ENCODE measurements around the gene TMEM168. TPM values are rescaled to one million over a fixed set of nuclear protein-coding genes. Genes with fewer than 3 reads are reported as not detected.
A peak's percentile ranks its signal among the peaks of the same experiment; 100 is the strongest.
"Not testable (repeated sequence)": the region's sequence is repeated elsewhere in the genome, so short reads cannot be mapped to it uniquely, and the experiment has no call there.

The TMEM168 gene, protein sequence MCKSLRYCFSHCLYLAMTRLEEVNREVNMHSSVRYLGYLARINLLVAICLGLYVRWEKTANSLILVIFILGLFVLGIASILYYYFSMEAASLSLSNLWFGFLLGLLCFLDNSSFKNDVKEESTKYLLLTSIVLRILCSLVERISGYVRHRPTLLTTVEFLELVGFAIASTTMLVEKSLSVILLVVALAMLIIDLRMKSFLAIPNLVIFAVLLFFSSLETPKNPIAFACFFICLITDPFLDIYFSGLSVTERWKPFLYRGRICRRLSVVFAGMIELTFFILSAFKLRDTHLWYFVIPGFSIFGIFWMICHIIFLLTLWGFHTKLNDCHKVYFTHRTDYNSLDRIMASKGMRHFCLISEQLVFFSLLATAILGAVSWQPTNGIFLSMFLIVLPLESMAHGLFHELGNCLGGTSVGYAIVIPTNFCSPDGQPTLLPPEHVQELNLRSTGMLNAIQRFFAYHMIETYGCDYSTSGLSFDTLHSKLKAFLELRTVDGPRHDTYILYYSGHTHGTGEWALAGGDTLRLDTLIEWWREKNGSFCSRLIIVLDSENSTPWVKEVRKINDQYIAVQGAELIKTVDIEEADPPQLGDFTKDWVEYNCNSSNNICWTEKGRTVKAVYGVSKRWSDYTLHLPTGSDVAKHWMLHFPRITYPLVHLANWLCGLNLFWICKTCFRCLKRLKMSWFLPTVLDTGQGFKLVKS
- 10 to 100 TPM; 54.6 to 80.5 (median 66.5) TPM for polyA plus RNA-seq (ENCODE audit: insufficient read depth in 1 of 5, insufficient read length in 5 of 5, low replicate concordance in 1 of 5)
- long read RNA-seq, donor 1, full-length matches to known transcripts: 15 of 20 reads
- long read RNA-seq, donor 1, partial matches to known transcripts: 5 of 20 reads
- long read RNA-seq, donor 1, other reads (novel, unspliced or antisense): 0 of 20 reads
- long read RNA-seq, donor 2, full-length matches to known transcripts: 5 of 10 reads
- long read RNA-seq, donor 2, partial matches to known transcripts: 5 of 10 reads
- long read RNA-seq, donor 2, other reads (novel, unspliced or antisense): 0 of 10 reads
- long read RNA-seq, donor 3, full-length matches to known transcripts: 9 of 9 reads
- long read RNA-seq, donor 3, partial matches to known transcripts: 0 of 9 reads
- long read RNA-seq, donor 3, other reads (novel, unspliced or antisense): 0 of 9 reads
- long read RNA-seq, donor 4, full-length matches to known transcripts: 4 of 19 reads
- long read RNA-seq, donor 4, partial matches to known transcripts: 15 of 19 reads
- long read RNA-seq, donor 4, other reads (novel, unspliced or antisense): 0 of 19 reads
- long read RNA-seq, donor 5, full-length matches to known transcripts: 12 of 23 reads
- long read RNA-seq, donor 5, partial matches to known transcripts: 11 of 23 reads
- long read RNA-seq, donor 5, other reads (novel, unspliced or antisense): 0 of 23 reads
- long read RNA-seq, donor 6, full-length matches to known transcripts: 12 of 23 reads
- long read RNA-seq, donor 6, partial matches to known transcripts: 11 of 23 reads
- long read RNA-seq, donor 6, other reads (novel, unspliced or antisense): 0 of 23 reads
- long read RNA-seq, donor 7, full-length matches to known transcripts: 18 of 37 reads
- long read RNA-seq, donor 7, partial matches to known transcripts: 19 of 37 reads
- long read RNA-seq, donor 7, other reads (novel, unspliced or antisense): 0 of 37 reads
- long read RNA-seq, donor 8, full-length matches to known transcripts: 6 of 6 reads
- long read RNA-seq, donor 8, partial matches to known transcripts: 0 of 6 reads
- long read RNA-seq, donor 8, other reads (novel, unspliced or antisense): 0 of 6 reads

DNA sequence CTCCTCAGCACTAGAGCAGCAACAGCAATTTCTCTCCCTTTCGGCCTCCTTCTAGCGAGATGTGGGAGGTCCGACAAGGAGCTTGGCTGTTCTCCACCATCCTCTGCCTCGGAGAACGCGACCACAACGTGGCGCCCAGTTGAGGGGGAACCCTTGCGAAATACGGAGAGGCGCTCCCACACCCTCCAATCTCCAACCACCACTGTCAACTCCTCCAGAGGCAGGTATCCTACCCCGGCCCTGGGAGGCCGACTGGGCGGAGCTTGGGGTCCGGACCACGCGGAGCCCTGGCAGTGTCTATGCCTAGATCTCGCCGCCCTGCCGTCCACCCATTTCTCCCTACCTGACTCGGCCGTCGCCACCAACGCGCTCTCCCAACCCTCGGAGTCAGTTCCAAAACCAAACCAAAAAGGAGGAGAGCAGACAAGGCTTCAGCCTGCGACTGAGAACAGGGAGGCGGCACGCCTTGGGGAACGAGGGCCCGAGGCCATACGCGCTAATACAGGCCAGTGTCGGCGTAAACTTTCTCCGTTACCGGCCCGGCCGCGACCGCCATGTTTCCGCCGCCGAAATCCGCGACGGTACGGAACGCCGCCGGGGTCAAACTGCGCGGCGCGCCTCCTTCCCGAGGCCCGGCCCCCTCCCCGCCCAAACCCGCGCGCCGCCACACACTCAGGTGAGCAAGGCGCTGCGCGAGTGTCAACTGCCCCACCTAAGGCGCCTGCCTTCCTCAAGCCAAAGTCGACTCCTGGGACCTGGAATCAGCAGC, at the start of gene TMEM168:
Gene TMEM168 (minus strand): TSS at position 577 of the 769 bp plus-strand sequence. CDS start 5,568 bp downstream, outside the sequence.
- peak; percentile 85 to 88 for DNase-seq

DNA sequence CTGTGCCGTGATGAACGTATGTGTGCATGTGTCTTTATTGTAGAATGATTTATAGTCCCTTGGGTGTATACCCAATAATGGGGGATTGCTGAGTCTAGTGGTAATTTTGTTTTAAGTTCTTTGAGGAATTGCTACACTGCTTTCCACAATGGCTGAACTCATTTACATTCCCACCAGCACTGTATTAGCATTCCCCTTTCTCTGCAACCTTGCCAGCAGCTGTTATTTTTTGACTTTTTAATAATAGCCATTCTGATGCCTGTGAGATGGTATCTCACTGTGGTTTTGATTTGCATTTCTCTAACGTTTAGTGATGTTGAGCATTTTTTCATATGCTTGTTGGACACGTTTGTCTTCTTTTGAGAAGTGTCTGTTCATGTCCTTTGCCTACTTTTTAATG, 45.7 kb upstream of the TMEM168 start:
- not testable (repeated sequence) for DNase-seq

DNA sequence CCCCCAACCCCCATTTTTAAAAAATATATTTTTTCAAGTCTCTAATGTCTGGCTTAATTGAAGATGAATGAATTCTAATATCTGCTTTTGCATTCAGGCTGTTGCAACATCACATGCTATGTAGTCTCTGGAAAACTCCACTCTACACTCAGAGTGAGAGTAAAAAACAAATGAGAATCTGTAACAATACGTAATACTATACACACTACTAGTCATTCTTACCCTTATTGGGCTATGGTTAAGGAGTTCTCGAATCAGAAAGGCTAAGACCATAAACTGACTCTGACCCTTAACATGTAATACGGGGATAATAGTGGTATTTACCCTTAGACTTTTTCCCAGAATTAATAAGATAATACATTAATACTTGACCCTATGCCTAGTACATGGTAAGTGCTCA, 42.9 kb upstream of the TMEM168 start:
- no peak for DNase-seq

DNA sequence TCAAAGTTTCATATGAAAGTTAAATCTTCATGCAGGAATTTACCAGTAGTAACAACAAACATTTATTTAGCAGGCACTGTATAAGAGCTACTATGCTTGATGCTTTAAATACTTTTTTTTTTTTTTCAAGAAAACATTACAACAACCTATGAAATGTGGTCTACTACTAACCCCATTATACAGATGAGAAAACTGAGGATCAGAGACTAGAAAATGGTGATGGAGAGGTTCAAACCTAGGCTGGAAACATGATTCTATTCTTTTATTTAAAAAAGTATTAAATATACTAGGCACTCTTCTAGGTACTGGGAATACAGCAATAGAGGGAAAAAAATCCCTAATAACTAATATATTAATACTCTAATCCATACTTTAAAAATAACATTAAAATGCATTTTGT, 40.6 kb upstream of the TMEM168 start:
- DNase-seq: no peak

DNA sequence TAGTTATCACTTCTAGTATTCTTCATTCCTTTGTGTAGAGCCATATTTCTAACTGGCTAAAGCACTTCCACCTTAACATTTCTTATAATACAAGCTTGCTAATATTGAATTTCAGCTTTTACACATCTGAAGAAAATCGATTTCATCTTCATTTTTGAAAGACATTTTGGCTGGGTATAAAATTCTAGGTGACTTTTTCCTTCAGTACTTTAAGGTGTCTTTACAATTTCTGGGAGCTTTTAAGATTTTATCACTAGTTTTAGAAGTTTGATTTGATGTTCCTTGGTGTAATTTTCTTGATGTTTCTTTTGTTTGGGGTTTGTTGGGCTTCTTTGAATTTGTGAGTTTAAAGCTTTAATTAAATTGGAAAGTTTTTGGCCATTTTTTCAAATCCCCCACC, 38.5 kb upstream of the TMEM168 start:
- no peak for DNase-seq

DNA sequence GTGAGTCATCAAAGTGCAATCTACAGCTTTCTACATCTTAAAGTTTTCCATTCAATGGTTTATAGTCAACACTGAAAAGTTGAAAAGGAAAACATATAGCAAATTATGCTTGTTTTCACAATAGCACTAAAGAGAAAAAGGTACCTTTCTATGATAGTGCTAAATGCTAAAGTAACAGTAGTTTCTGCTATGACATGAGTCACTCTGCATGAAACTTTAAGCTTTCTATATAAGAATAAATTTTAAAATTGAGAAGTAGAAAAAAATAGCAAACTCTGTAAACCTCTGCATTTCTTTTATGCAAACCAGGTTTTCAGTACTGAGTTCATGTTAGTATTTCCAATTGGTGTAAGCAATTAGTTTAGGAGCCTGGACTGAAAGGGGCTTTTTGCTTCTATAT, 31.2 kb upstream of the TMEM168 start:
- DNase-seq: no peak

DNA sequence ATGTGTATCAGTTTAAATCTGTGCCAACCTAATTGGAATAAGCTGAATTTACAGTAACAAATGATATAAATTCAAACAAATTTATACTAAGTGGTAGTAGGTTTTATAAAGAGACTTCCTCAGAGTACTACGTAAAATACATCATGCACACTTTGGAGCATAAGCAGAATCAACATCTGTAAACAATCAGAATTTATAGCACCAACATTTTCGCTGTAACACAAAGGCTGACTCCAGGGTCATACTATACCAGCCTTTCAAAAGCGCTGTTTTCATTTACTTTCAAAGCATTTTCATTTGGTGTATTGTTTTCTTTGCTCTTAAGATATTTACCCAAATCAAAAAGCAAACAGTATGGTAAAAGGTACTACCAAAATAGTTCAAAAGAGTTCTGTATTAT, 29.3 kb upstream of the TMEM168 start:
- DNase-seq: no peak

DNA sequence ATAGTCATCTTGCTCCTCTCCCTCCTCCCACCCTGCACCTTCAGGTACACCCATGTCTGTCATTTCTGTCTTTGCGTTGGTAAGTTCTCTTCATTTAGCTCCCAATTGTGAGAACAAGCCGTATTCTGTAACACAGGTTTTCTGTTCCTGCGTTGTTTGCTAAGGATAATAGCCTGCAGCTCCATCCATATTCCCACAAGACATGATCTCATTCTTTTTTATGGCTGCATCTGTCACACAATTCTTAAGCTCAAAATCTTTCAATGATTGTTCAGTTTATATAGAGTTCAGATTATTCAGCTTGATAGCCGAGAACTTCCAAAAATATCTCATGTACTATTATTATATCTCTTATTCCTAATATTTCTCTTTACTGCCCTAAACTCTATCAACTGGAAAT, 16.0 kb upstream of the TMEM168 start:
- no peak for DNase-seq

DNA sequence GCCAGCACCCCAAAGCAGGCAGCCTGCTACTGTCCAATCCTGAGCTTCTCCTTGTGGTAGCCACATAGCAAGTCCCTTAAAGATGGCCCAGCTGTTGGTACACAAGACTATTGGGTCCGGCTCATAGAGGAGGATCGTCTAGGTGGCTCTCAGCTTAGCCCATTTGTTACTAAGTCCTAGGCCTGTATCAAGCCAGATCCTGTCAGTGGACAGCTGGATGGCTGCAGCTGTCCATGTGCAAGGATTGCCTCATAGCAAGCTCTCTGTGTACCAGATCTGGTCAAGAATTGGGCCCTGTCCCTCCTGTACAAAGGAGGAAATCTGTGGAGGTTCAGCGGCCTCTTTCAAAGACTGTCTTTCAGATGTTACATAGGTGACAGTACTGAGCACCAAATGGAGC, 12.2 kb upstream of the TMEM168 start:
- no peak for DNase-seq

DNA sequence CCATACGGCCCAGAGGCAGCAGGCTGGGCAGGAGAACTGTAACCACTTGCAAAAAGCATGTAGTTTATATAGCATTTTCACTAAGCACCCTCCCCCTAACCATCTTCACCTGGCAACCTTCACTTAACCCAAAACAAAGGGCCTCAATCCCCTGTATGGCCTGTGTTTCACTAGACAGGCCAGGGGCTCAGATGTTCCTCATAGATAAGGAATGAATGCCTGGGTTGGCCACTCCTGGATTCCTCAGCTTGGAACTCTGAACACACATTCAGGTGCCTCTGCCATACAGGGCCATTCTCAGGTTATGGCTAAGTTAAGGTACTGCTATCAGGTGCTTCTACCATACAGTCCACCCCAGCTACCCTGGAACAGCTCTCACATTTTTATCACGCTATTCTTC, 10.3 kb upstream of the TMEM168 start:
- no peak for DNase-seq

DNA sequence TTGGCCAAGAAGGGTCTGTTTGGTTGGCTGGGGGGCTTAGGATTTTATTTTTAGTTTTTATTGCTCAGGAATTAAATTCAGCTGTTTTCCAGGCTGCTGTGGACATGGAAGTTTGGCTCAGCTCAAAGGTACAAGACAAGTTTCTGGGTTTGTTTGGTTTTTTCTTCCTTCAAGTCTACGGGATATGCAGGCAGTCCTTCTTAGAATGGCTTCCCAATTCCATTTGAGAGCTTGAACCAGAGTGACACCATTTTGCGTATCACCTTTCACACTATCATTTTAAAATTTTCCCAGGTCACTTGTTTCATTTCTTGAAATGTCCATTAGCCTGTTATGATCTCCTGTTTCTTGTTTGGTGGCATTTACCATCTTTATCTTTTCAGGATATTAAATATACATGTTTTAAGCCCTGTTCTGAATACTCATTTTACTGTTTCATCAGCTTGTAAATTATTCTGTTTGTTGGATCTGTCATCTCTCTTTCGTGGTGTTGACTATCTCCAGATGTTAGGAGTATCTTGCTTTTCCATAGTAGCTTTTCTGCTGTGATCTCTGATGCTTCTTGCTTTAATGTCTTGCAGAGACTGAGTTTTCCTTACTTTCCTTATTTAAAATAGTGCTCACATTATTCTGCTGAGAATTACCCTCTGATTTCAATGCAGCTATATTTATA, 9.4 kb upstream of the TMEM168 start:
- peak; percentile 65 to 74 for DNase-seq

DNA sequence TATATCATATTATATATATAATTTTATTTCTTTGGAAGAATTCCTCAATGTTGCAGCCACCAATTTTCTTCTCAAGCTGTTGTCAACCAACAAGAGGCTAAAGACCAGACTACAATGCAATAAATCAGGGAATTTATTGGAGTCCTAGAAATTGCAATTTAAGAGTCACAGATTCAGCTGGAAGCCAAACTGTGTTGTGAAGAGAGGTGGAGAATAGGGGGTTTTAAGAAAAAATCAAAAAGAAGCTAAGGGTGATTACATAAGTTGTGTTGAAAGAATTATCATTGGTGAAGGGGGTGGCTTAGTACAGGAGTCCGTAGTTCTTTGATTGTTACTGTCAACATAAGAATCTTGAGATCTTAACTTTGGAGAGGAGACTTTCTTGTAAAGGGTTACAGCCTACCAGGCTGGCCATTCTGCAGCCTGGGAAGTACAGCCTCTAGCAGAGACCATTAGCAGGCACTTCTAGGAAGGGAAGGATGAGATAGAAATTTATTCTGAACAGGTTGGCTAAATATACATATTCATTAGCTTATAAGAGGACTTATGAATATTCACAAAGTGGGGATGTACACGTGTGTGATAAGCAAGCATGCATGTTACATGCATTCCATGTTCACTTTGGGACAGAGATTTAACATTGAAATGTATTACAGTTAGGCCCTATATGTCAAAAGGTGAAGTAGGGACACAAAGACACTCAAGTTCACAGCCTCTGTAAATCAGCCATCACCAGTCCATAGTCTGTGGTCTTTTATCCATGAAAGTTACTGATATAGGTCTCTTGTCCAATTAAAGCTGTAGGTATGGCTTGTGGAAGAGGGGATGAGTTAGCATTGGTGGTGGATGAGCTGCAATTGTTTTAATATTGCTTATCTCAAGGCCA, 8.3 kb upstream of the TMEM168 start:
- DNase-seq: no peak

DNA sequence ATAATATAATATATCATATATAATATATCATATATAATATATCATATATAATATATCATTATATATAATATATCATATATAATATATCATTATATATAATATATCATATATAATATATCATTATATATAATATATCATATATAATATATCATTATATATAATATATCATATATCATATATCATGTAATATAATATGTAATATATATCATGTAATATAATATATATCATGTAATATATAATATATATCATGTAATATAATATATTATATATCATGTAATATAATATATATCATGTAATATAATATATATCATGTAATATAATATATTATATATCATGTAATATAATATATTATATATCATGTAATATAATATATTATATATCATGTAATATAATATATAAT, 6.4 kb upstream of the TMEM168 start:
- DNase-seq: not testable (repeated sequence)

DNA sequence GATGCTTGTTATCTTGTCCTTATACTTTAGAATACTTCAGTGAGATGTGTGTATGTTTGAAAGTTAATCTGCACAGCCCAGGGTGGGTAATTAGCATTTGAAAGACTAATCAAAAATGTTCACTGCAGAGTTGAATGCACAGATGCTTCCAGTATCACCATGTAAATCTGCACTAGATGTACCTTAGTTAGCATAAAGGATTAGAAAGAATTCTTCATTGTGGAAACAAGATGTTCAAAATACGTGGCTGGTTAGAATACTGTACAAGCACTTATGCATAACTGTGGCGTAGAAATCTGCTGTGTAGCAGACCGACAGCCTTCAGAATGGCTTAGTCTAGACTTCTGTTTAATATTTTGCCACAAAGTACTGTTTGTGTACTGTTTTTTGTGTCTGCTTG, 2.2 kb upstream of the TMEM168 start:
- no peak for DNase-seq

DNA sequence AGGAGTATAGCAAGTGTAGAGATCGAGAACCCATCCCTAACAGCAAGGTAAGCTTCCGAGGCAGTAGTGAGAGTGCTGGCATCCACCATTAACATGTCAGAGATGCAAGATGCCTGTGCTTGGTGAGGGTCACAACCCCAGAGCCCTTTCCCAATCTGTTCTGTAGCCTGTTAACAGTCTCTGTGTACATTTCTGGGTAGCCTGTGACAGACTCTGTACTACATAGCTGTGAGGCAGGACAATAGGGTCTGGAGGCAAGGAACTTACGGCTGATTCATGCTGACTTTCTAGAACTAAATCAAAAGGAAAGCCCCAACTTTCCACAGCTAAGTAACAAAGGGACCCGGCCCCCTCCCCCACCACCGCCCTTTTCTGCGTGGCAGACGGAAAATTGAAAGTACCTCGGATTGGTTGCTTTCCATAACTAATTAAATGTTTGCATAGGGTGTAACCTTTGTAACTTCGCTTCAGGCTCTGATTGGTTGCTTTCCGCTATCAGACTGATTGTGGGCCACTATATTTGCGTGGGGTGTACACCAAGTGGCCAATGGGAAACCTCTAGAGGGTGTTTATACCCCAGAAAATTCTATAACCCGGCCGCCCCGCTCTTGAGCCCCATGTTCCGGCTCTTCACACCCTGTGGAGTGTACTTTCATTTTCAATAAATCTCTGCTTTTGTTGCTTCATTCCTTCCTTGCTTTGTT, 1.4 kb upstream of the TMEM168 start:
- DNase-seq: no peak

DNA sequence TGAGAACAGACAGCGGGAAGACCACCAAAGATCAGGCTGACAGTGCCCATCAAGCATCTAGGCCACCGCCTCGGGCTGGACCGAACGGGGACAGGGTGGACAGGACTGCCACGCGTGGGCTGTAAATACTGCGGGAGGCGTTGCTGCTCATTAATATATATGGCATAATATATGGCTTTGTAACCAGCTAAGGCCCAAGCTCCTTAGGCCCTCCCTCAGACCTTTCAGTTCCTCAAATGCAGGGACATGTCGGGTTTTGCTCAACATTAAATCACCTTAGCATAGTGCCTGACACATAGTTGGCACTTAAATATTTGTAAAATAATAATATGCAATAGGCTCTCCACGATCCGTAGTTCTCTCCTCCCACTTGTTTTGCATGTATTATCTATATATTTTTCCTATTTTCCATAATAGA, 402 bp upstream of the TMEM168 start:
- no peak for DNase-seq

DNA sequence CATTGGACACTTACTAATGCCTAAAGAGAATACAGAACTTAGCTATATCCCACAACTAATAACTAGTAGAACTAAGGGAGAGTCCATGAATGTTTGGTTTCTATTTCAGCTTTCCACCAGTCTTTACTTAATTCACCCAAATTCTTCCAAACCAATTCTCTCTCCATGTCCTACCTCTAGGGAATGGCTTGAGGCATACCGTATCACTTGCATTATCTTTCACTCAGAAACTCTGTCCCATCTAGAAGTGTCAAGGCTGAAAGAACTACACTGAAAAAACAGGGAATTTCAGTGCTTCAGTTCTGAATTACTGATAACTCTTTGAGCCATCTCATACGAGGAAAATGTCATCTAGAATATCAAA, 758 bp downstream of the TMEM168 start:
- DNase-seq: no peak

Measured in right lung (tissue), 10 donors.